Activated T-cell treated with anti-CD3 and anti-CD28 coated beads for 24 hours (primary cell): ENCODE results near the gene KIF16B.
"Not testable (repeated sequence)": the region's sequence is repeated elsewhere in the genome, so short reads cannot be mapped to it uniquely, and the experiment has no call there.

Source experiments
- DNase-seq: peaks from one replicate; pipeline ENCODE4 v3.0.0-alpha.2; 2020; ENCODE audit warnings: low read depth

KIF16B gene

GRCh38 chr20:16520154-16520553, 53.1 kb downstream of the KIF16B start:
- no peak for DNase-seq

- DNase-seq, result not testable (repeated sequence)
Observed at GRCh38 chr20:16519673-16520072, 53.6 kb downstream of the KIF16B start.

GRCh38 chr20:16518784-16519084, 54.5 kb downstream of the KIF16B start:
- no peak for DNase-seq

- no peak for DNase-seq
Observed at GRCh38 chr20:16517946-16518783, 55.1 kb downstream of the KIF16B start.

- no peak for DNase-seq
Observed at GRCh38 chr20:16516794-16517193, 56.5 kb downstream of the KIF16B start.

- DNase-seq, result no peak
Observed at GRCh38 chr20:16515046-16515445, 58.2 kb downstream of the KIF16B start.

GRCh38 chr20:16514140-16514539, 59.1 kb downstream of the KIF16B start:
- DNase-seq, result no peak

- DNase-seq, result no peak
Observed at GRCh38 chr20:16505894-16506293, 67.4 kb downstream of the KIF16B start.

GRCh38 chr20:16501301-16501700, 71.9 kb downstream of the KIF16B start:
- DNase-seq, result no peak

GRCh38 chr20:16500197-16500596, 73.1 kb downstream of the KIF16B start:
- no peak for DNase-seq

- no peak for DNase-seq
Observed at GRCh38 chr20:16498526-16499253, 74.6 kb downstream of the KIF16B start.

GRCh38 chr20:16497896-16498295, 75.4 kb downstream of the KIF16B start:
- DNase-seq, result no peak

GRCh38 chr20:16493486-16493885, 79.8 kb downstream of the KIF16B start:
- DNase-seq, result no peak

- no peak for DNase-seq
Observed at GRCh38 chr20:16491294-16491905, 81.8 kb downstream of the KIF16B start.

- no peak for DNase-seq
Observed at GRCh38 chr20:16490696-16491095, 82.6 kb downstream of the KIF16B start.

- no peak for DNase-seq
Observed at GRCh38 chr20:16488616-16489015, 84.6 kb downstream of the KIF16B start.

GRCh38 chr20:16488086-16488485, 85.2 kb downstream of the KIF16B start:
- DNase-seq, result no peak

GRCh38 chr20:16486532-16486931, 86.7 kb downstream of the KIF16B start:
- DNase-seq, result no peak

GRCh38 chr20:16485401-16485800, 87.8 kb downstream of the KIF16B start:
- no peak for DNase-seq

GRCh38 chr20:16483024-16483423, 90.2 kb downstream of the KIF16B start:
- DNase-seq, result no peak

GRCh38 chr20:16481977-16482376, 91.3 kb downstream of the KIF16B start:
- DNase-seq, result no peak

- DNase-seq, result no peak
Observed at GRCh38 chr20:16479666-16480065, 93.6 kb downstream of the KIF16B start.

- DNase-seq, result no peak
Observed at GRCh38 chr20:16477632-16478031, 95.6 kb downstream of the KIF16B start.
